Measurements from ENCODE around the gene ADGRA1. TPM values are rescaled to one million over a fixed set of nuclear protein-coding genes. Genes with fewer than 3 reads are reported as not detected.

ADGRA1 gene
- polyA plus RNA-seq, 10 donors = 1.8 to 3.2 (median 2.5) TPM

GRCh38 chr10:133055470-133055869, 32.3 kb upstream of the ADGRA1 start:
- no peak for DNase-seq

- no peak for DNase-seq
These were observed 31.7 kb upstream of the ADGRA1 start for GRCh38 chr10:133056001-133056400.

- DNase-seq = no peak
These were observed 31.0 kb upstream of the ADGRA1 start for GRCh38 chr10:133056651-133057178.

- DNase-seq = no peak
These were observed 29.2 kb upstream of the ADGRA1 start for GRCh38 chr10:133058331-133059092.

- DNase-seq = no peak
These were observed 28.6 kb upstream of the ADGRA1 start for GRCh38 chr10:133059093-133059470.

GRCh38 chr10:133059571-133059970, 28.2 kb upstream of the ADGRA1 start:
- DNase-seq = no peak

- DNase-seq = no peak
These were observed 27.7 kb upstream of the ADGRA1 start for GRCh38 chr10:133060022-133060421.

GRCh38 chr10:133060466-133060865, 27.3 kb upstream of the ADGRA1 start:
- DNase-seq = no peak

GRCh38 chr10:133060881-133061280, 26.8 kb upstream of the ADGRA1 start:
- no peak for DNase-seq

- no peak for DNase-seq
These were observed 26.3 kb upstream of the ADGRA1 start for GRCh38 chr10:133061296-133062038.

GRCh38 chr10:133062085-133062484, 25.6 kb upstream of the ADGRA1 start:
- no peak for DNase-seq

GRCh38 chr10:133062635-133063034, 25.1 kb upstream of the ADGRA1 start:
- DNase-seq = no peak

- peak in 1 of 3 donors; percentile 78 for DNase-seq
These were observed 20.3 kb upstream of the ADGRA1 start for GRCh38 chr10:133067149-133068105.

GRCh38 chr10:133068111-133069032, 19.4 kb upstream of the ADGRA1 start:
- DNase-seq = no peak

- DNase-seq = no peak
These were observed 18.6 kb upstream of the ADGRA1 start for GRCh38 chr10:133069033-133069525.

- no peak for DNase-seq
These were observed 17.3 kb upstream of the ADGRA1 start for GRCh38 chr10:133070405-133070804.

GRCh38 chr10:133070810-133071209, 16.9 kb upstream of the ADGRA1 start:
- no peak for DNase-seq

GRCh38 chr10:133071733-133072132, 16.0 kb upstream of the ADGRA1 start:
- no peak for DNase-seq

GRCh38 chr10:133072196-133072595, 15.5 kb upstream of the ADGRA1 start:
- no peak for DNase-seq

GRCh38 chr10:133072720-133073390, 14.9 kb upstream of the ADGRA1 start:
- DNase-seq = peak in 1 of 3 donors; percentile 48

Measured in muscle of back (tissue), 11 donors.